ENCODE data around the gene PTPRU. TPM values are rescaled to one million over a fixed set of nuclear protein-coding genes. Genes with fewer than 3 reads are reported as not detected.

The PTPRU gene
- total and polyA plus RNA-seq, 4 donors, result 1.6 to 15.1 (median 6.0) TPM

GRCh38 chr1:29210278-29211085, 25.8 kb upstream of the PTPRU start:
- no peak for DNase-seq (ENCODE audit: low spot score)
- Histone ChIP-seq H3K9ac (ENCODE audit: low read depth in 1 of 2, low read length in 2 of 2) (no peak overlapping the region), H3K4me1 (ENCODE audit: control insufficient read depth in 4 of 4, insufficient read depth in 4 of 4, low read length in 3 of 4) (no peaks in the 10 kb centered on the region), H3K27me3 (ENCODE audit: control insufficient read depth in 4 of 4, insufficient read depth in 4 of 4, low read length in 3 of 4) (no peaks in the 10 kb centered on the region), H3K36me3 (ENCODE audit: control insufficient read depth in 4 of 4, insufficient read depth in 3 of 4, low read depth in 1 of 4, low read length in 3 of 4) (peaks cover 7 to 61% (median 20%) of the 10 kb centered on the region in 4 donors), H3K9me3 (ENCODE audit: control insufficient read depth in 4 of 4, low read length in 3 of 4) (no peaks in the 10 kb centered on the region), H3K4me3 (ENCODE audit: low read depth in 1 of 3, low read length in 3 of 3) (no peak overlapping the region), H3K27ac (ENCODE audit: low read depth in 1 of 2, low read length in 2 of 2) (no peak overlapping the region)
- TF ChIP-seq RAD21 (IDR thresholded peaks at IDR 0.05) (no peak), ATF3 (IDR thresholded peaks at IDR 0.05) (no peak), NR2F2 (IDR thresholded peaks at IDR 0.05) (no peak), HNF4A (conservative IDR thresholded peaks at IDR 0.05) (no peak), HNF4G (IDR thresholded peaks at IDR 0.05) (no peak), FOXA2 (IDR thresholded peaks at IDR 0.05) (no peak), RXRA (IDR thresholded peaks at IDR 0.05) (no peak), SP1 (IDR thresholded peaks at IDR 0.05) (no peak), YY1 (IDR thresholded peaks at IDR 0.05) (no peak), TAF1 (conservative IDR thresholded peaks at IDR 0.05) (no peak), CTCF (IDR thresholded peaks at IDR 0.05; ENCODE audit: low read depth, low read length, missing input control) (no peak), JUND (IDR thresholded peaks at IDR 0.05) (no peak)
- TF ChIP-seq, protein P1, sequence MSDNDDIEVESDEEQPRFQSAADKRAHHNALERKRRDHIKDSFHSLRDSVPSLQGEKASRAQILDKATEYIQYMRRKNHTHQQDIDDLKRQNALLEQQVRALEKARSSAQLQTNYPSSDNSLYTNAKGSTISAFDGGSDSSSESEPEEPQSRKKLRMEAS (IDR thresholded peaks at IDR 0.05), result no peak
- 84% methylated on average over 7 of the region's 7 CpGs for WGBS

- H3K36me3 ChIP-seq (ENCODE audit: control insufficient read depth in 4 of 4, insufficient read depth in 3 of 4, low read depth in 1 of 4, low read length in 3 of 4), result peaks cover 6 to 61% (median 18%) of the 10 kb centered on the region in 4 donors
- H3K27me3 ChIP-seq (ENCODE audit: control insufficient read depth in 4 of 4, insufficient read depth in 4 of 4, low read length in 3 of 4), result no peaks in the 10 kb centered on the region
- no peaks in the 10 kb centered on the region for H3K4me1 ChIP-seq (ENCODE audit: control insufficient read depth in 4 of 4, insufficient read depth in 4 of 4, low read length in 3 of 4)
- WGBS, result 96% methylated on average over 12 of the region's 12 CpGs
- no peak for DNase-seq (ENCODE audit: low spot score)
- no peak overlapping the region for H3K27ac ChIP-seq (ENCODE audit: low read depth in 1 of 2, low read length in 2 of 2)
- no peak overlapping the region for H3K4me3 ChIP-seq (ENCODE audit: low read depth in 1 of 3, low read length in 3 of 3)
- H3K9me3 ChIP-seq (ENCODE audit: control insufficient read depth in 4 of 4, low read length in 3 of 4), result no peaks in the 10 kb centered on the region
- no peak overlapping the region for H3K9ac ChIP-seq (ENCODE audit: low read depth in 1 of 2, low read length in 2 of 2)
- TF ChIP-seq FOXA1 (IDR thresholded peaks at IDR 0.05), result no peak
- no peak for TF ChIP-seq SP1 (IDR thresholded peaks at IDR 0.05)
- TF ChIP-seq TAF1 (conservative IDR thresholded peaks at IDR 0.05), result no peak
- no peak for TF ChIP-seq ATF3 (IDR thresholded peaks at IDR 0.05)
- no peak for TF ChIP-seq RXRA (IDR thresholded peaks at IDR 0.05)
- TF ChIP-seq HNF4A (conservative IDR thresholded peaks at IDR 0.05), result no peak
- TF ChIP-seq, protein P1 (IDR thresholded peaks at IDR 0.05), result no peak
- TF ChIP-seq CTCF (IDR thresholded peaks at IDR 0.05; ENCODE audit: low read depth, low read length, missing input control), result no peak
- no peak for TF ChIP-seq GABPA (IDR thresholded peaks at IDR 0.05 in 1 of 2, conservative IDR thresholded peaks at IDR 0.05 in 1 of 2)
- TF ChIP-seq RAD21 (IDR thresholded peaks at IDR 0.05), result no peak
- no peak for TF ChIP-seq EGR1 (IDR thresholded peaks at IDR 0.05; ENCODE audit: low read depth in 2 of 2)
- TF ChIP-seq ZBTB33 (IDR thresholded peaks at IDR 0.05), result no peak
- TF ChIP-seq NR2F2 (IDR thresholded peaks at IDR 0.05), result no peak
- no peak for TF ChIP-seq JUND (IDR thresholded peaks at IDR 0.05)
- TF ChIP-seq FOXA2 (IDR thresholded peaks at IDR 0.05), result no peak
Measured at GRCh38 chr1:29211086-29212030, 25.0 kb upstream of the PTPRU start.
